Hematopoietic multipotent progenitor cell treated with erythropoietin and hydrocortisone succinate and interleukin-3 and kit ligand, for 6 days (in vitro differentiated cells): ENCODE measurements around the gene BABAM1.
"Not testable (repeated sequence)": the region's sequence is repeated elsewhere in the genome, so short reads cannot be mapped to it uniquely, and the experiment has no call there.

Experiments
- DNase-seq: peaks from one replicate; pipeline ENCODE4 v3.0.0-alpha.2; 2015

Gene BABAM1

GRCh38 chr19:17275441-17276175 lies 8.4 kb downstream of the BABAM1 start:
- DNase-seq: no peak

GRCh38 chr19:17279436-17279835 lies 12.2 kb downstream of the BABAM1 start:
- DNase-seq: no peak

- peak; percentile 97 for DNase-seq
Measured at GRCh38 chr19:17281391-17282304, 14.4 kb downstream of the BABAM1 start, which contains the start of gene ANKLE1. Gene ANKLE1, plus strand, starts transcription at chr19:17281901. Its CDS starts 20 bp downstream, at chr19:17281921.

- peak; percentile 95 for DNase-seq
Measured at GRCh38 chr19:17282488-17283125, 15.4 kb downstream of the BABAM1 start.

- no peak for DNase-seq
Measured at GRCh38 chr19:17283504-17283996, 16.3 kb downstream of the BABAM1 start.

GRCh38 chr19:17285415-17286135 lies 18.3 kb downstream of the BABAM1 start:
- DNase-seq: no peak

- DNase-seq: no peak
Measured at GRCh38 chr19:17286263-17286662, 19.0 kb downstream of the BABAM1 start.

GRCh38 chr19:17286752-17287151 lies 19.5 kb downstream of the BABAM1 start:
- no peak for DNase-seq

GRCh38 chr19:17289489-17289888 lies 22.2 kb downstream of the BABAM1 start:
- peak; percentile 94 for DNase-seq

- peak; percentile 95 for DNase-seq
Measured at GRCh38 chr19:17292301-17293074, 25.2 kb downstream of the BABAM1 start.

- DNase-seq: no peak
Measured at GRCh38 chr19:17293605-17294004, 26.4 kb downstream of the BABAM1 start.

- peak; percentile 70 for DNase-seq
Measured at GRCh38 chr19:17294051-17294891, 27.0 kb downstream of the BABAM1 start.

GRCh38 chr19:17295551-17295950 lies 28.3 kb downstream of the BABAM1 start:
- not testable (repeated sequence) for DNase-seq

GRCh38 chr19:17296273-17296672 lies 29.0 kb downstream of the BABAM1 start:
- peak; percentile 50 for DNase-seq

GRCh38 chr19:17296976-17297375 lies 29.7 kb downstream of the BABAM1 start:
- DNase-seq: no peak

- no peak for DNase-seq
Measured at GRCh38 chr19:17300992-17301619, 33.9 kb downstream of the BABAM1 start.

GRCh38 chr19:17302391-17303166 lies 35.3 kb downstream of the BABAM1 start:
- DNase-seq: peak; percentile 45

GRCh38 chr19:17303167-17303939 lies 36.1 kb downstream of the BABAM1 start, which contains the start of gene ABHD8:
Gene ABHD8, minus strand, starts transcription at chr19:17303425. Its CDS starts 1,809 bp downstream, at chr19:17301616.
- DNase-seq: peak; percentile 98
